ENCODE measurements around the gene ADAMTS2. TPM values are rescaled to one million over a fixed set of nuclear protein-coding genes. Genes with fewer than 3 reads are reported as not detected.

Gene ADAMTS2
- total and polyA plus RNA-seq, 8 donors: 1.8 to 41.5 (median 11.6) TPM

GRCh38 chr5:179385914-179386313 is 40.7 kb upstream of the ADAMTS2 start:
- Histone ChIP-seq H3K36me3 (no peaks in the 10 kb centered on the region), H3K27ac (no peak overlapping the region), H3K4me3 (no peak overlapping the region), H3K27me3 (peaks cover 0 to 12% (median 0%) of the 10 kb centered on the region in 3 donors), H3K4me1 (no peaks in the 10 kb centered on the region), H3K9me3 (peaks cover 5 to 22% (median 21%) of the 10 kb centered on the region in 4 donors)
- TF ChIP-seq CTCF (IDR thresholded peaks at IDR 0.05) (no peak), EP300 (IDR thresholded peaks at IDR 0.05) (no peak), POLR2A (IDR thresholded peaks at IDR 0.05) (no peak), POLR2AphosphoS5 (IDR thresholded peaks at IDR 0.05) (no peak)
- WGBS, 5 donors: 62 to 75% (median 68%) methylated on average over 7 of the region's 7 CpGs
- intact Hi-C loops (cut with DNase I; ENCODE audit: low total_unique reads): no loop called here
- DNase-seq: no peak

GRCh38 chr5:179382486-179382885 is 37.2 kb upstream of the ADAMTS2 start:
- Histone ChIP-seq H3K27me3 (peaks cover 0 to 8% (median 0%) of the 10 kb centered on the region in 3 donors), H3K4me3 (no peak overlapping the region), H3K27ac (no peak overlapping the region), H3K4me1 (no peaks in the 10 kb centered on the region), H3K36me3 (no peaks in the 10 kb centered on the region), H3K9me3 (no peaks in the 10 kb centered on the region)
- DNase-seq: no peak
- TF ChIP-seq EP300 (IDR thresholded peaks at IDR 0.05) (no peak), POLR2AphosphoS5 (IDR thresholded peaks at IDR 0.05) (no peak), CTCF (IDR thresholded peaks at IDR 0.05) (no peak), POLR2A (IDR thresholded peaks at IDR 0.05) (no peak)
- intact Hi-C loops (cut with DNase I; ENCODE audit: low total_unique reads): no loop called here
- WGBS, 5 donors: 86 to 90% (median 89%) methylated on average over 8 of the region's 8 CpGs

DNA sequence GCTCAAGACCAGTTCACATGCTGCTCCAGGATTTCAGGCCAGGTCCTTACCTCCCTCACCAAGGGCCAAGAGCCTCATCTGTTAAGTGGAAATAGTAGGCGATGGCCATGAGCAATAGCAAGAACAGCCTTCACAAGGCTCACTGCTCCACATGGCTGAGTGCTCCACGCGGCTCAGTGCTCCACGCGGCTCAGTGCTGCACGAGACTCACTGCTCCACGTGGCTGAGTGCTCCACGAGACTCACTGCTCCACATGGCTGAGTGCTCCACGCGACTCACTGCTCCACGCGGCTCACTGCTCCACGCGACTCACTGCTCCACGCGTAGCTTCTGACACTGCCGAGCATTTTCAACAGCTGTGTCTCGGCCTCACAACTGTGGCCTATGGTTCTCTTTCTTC is 36.4 kb upstream of the ADAMTS2 start:
- H3K27ac ChIP-seq: no peak overlapping the region
- intact Hi-C loops (cut with DNase I; ENCODE audit: low total_unique reads): no loop called here

DNA sequence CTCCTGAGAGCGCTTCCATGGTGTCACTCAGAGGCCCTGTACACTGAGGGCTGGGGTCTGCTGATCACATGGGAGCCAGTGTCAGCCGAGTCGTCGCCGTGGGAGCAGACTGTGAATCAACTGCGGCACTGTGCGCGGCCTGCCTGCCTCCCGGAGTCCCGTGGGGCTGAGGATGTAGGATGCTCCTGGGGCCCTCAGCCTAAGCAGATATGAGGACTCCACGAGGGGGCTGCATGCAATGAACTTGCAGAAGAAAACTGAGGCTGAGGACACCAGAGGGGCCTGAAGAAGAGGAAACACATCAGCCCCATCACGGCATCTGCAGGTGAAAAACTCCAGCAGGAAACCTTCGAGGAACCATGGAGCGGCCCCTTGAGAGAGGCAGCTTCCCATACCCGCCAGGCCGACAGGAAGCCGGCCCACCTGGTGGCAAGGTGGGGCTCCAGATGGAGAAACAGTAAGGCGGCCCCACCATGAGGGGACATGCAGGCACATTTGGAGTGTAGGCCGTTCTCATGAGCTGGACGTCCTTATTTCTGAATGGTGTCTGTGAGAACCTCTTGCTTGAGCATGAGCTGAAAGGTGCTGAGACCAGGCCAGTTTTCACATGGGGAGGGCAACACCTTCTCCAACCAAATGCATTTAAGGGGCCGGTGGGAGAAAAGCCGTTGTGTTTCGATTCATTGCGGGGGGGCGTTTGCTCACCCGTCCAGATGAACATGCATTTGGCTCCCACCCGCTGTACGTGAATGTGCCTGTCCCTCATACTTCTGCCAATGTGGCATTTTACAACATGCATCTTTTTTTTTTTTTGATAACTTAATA is 35.2 kb upstream of the ADAMTS2 start:
- Histone ChIP-seq H3K27me3 (no peaks in the 10 kb centered on the region), H3K4me3 (no peak overlapping the region), H3K4me1 (no peaks in the 10 kb centered on the region), H3K27ac (no peak overlapping the region), H3K36me3 (no peaks in the 10 kb centered on the region), H3K9me3 (no peaks in the 10 kb centered on the region)
- 84 to 88% (median 86%) methylated on average over 22 to 28 of the region's 28 CpGs for WGBS, 5 donors
- intact Hi-C loops (cut with DNase I; ENCODE audit: low total_unique reads): no loop called here
- DNase-seq: no peak
- TF ChIP-seq EP300 (IDR thresholded peaks at IDR 0.05): no peak
- TF ChIP-seq CTCF (IDR thresholded peaks at IDR 0.05): no peak
- TF ChIP-seq POLR2AphosphoS5 (IDR thresholded peaks at IDR 0.05): no peak
- no peak for TF ChIP-seq POLR2A (IDR thresholded peaks at IDR 0.05)

More for the DNA sequence above, 36.4 kb upstream of the ADAMTS2 start:
- no peaks in the 10 kb centered on the region for H3K36me3 ChIP-seq
- no peaks in the 10 kb centered on the region for H3K9me3 ChIP-seq
- H3K27me3 ChIP-seq: no peaks in the 10 kb centered on the region
- H3K4me3 ChIP-seq: no peak overlapping the region
- H3K4me1 ChIP-seq: no peaks in the 10 kb centered on the region
- TF ChIP-seq CTCF (IDR thresholded peaks at IDR 0.05) (no peak), POLR2A (IDR thresholded peaks at IDR 0.05) (no peak), POLR2AphosphoS5 (IDR thresholded peaks at IDR 0.05) (no peak), EP300 (IDR thresholded peaks at IDR 0.05) (no peak)
- no peak for DNase-seq
- WGBS, 5 donors: 81 to 88% (median 87%) methylated on average over 18 of the region's 18 CpGs
